Upper lobe of right lung (tissue), 1 donor: ENCODE data around the gene RCSD1. TPM values are rescaled to one million over a fixed set of nuclear protein-coding genes. Genes with fewer than 3 reads are reported as not detected.

Experiments
- ATAC-seq: fragments of 200-7000 bp; cut with Tn5 transposase; one replicate; pipeline ENCODE4 v1.9.1; 2020; ENCODE audit warnings: mild to moderate bottlenecking, moderate library complexity
- DNase-seq: peaks from one replicate; pipeline ENCODE4 v3.0.0-alpha.2; 2020
- H3K27ac ChIP-seq: fragments of 200-600 bp; one replicate; pipeline ENCODE4 v1.8.0; 2022
- H3K27me3 ChIP-seq: fragments of 200-600 bp; one replicate; pipeline ENCODE4 v1.8.0; 2022; ENCODE audit warnings: mild to moderate bottlenecking
- H3K36me3 ChIP-seq: fragments of 200-600 bp; one replicate; pipeline ENCODE4 v1.8.0; 2022
- H3K4me1 ChIP-seq: fragments of 200-600 bp; one replicate; pipeline ENCODE4 v1.8.0; 2022
- H3K4me3 ChIP-seq: fragments of 200-600 bp; one replicate; pipeline ENCODE4 v1.8.0; 2022; ENCODE audit warnings: mild to moderate bottlenecking
- H3K9me3 ChIP-seq: fragments of 200-600 bp; one replicate; pipeline ENCODE4 v1.8.0; 2022
- CTCF ChIP-seq: fragments of 200-600 bp; IDR thresholded peaks from one replicate; pipeline ENCODE4 v1.8.0; 2022; ENCODE audit warnings: antibody characterized with exemption
- intact Hi-C: fragments of 100-400 bp; cut with DNase I; formaldehyde crosslinking; loops from one replicate; pipeline ENCODE4 v1.11.0; 2022
- total RNA-seq: library from RNA; stranded (reverse); fragmentation: NEBNext Ultra II Directional; extraction: Animal tissue kit (Norgen Biotek cat#: 25700); gene quantifications from one replicate; pipeline ENCODE4 v1.2.1, GENCODE V29; 2021
- donor health status: DM: no; HTN: yes; CAD: no; lungs with severe emphysema.

The RCSD1 gene
- total RNA-seq, 1 donor from 2014 or later: 14.8 TPM

GRCh38 chr1:167667536-167667935, 37.5 kb downstream of the RCSD1 start:
- no peaks in the 10 kb centered on the region for H3K36me3 ChIP-seq
- no peak overlapping the region for H3K27ac ChIP-seq
- intact Hi-C loops: no loop called here
- TF ChIP-seq CTCF: no peak
- no peaks in the 10 kb centered on the region for H3K9me3 ChIP-seq
- H3K4me1 ChIP-seq: peaks cover 31% of the 10 kb centered on the region
- ATAC-seq (no peak), DNase-seq (no peak)
- H3K4me3 ChIP-seq: no peak overlapping the region
- no peaks in the 10 kb centered on the region for H3K27me3 ChIP-seq

GRCh38 chr1:167668108-167668507, 38.1 kb downstream of the RCSD1 start:
- peaks cover 27% of the 10 kb centered on the region for H3K4me1 ChIP-seq
- H3K27me3 ChIP-seq: no peaks in the 10 kb centered on the region
- intact Hi-C loops: no loop called here
- no peaks in the 10 kb centered on the region for H3K9me3 ChIP-seq
- no peaks in the 10 kb centered on the region for H3K36me3 ChIP-seq
- DNase-seq: no peak
- H3K27ac ChIP-seq: no peak overlapping the region
- H3K4me3 ChIP-seq: no peak overlapping the region
- no peak for ATAC-seq
- TF ChIP-seq CTCF: no peak

- no peak for DNase-seq
- H3K4me1 ChIP-seq: peaks cover 16% of the 10 kb centered on the region
- ATAC-seq: peak; percentile 47
- H3K9me3 ChIP-seq: no peaks in the 10 kb centered on the region
- H3K27ac ChIP-seq: no peak overlapping the region
- no peak overlapping the region for H3K4me3 ChIP-seq
- peaks cover 4% of the 10 kb centered on the region for H3K36me3 ChIP-seq
- no peak for TF ChIP-seq CTCF
- H3K27me3 ChIP-seq: no peaks in the 10 kb centered on the region
- intact Hi-C loops: no loop called here
Measured at GRCh38 chr1:167669209-167670124, 39.4 kb downstream of the RCSD1 start.

- no peaks in the 10 kb centered on the region for H3K9me3 ChIP-seq
- ATAC-seq (no peak), DNase-seq (no peak)
- no peaks in the 10 kb centered on the region for H3K27me3 ChIP-seq
- no peak overlapping the region for H3K27ac ChIP-seq
- H3K36me3 ChIP-seq: peaks cover 4% of the 10 kb centered on the region
- H3K4me3 ChIP-seq: no peak overlapping the region
- peaks cover 16% of the 10 kb centered on the region for H3K4me1 ChIP-seq
- no peak for TF ChIP-seq CTCF
- intact Hi-C loops: no loop called here
Measured at GRCh38 chr1:167670563-167670962, 40.5 kb downstream of the RCSD1 start.

GRCh38 chr1:167671727-167672511, 41.9 kb downstream of the RCSD1 start:
- intact Hi-C loops: no loop called here
- Histone ChIP-seq H3K9me3 (no peaks in the 10 kb centered on the region), H3K4me1 (peaks cover 16% of the 10 kb centered on the region), H3K4me3 (no peak overlapping the region), H3K27me3 (no peaks in the 10 kb centered on the region), H3K27ac (no peak overlapping the region), H3K36me3 (peaks cover 4% of the 10 kb centered on the region)
- no peak for TF ChIP-seq CTCF
- DNase-seq (no peak), ATAC-seq (peak; percentile 73)
